HL-60 (cell line): ENCODE data around the gene CORIN.

Experiments used
- POLR2AphosphoS5 ChIP-seq: IDR thresholded peaks from 2 replicates; pipeline ENCODE4 v1.6.1; 2012; ENCODE audit warnings: low read depth
- REST ChIP-seq: IDR thresholded peaks from 2 replicates; pipeline ENCODE4 v1.6.1; 2012; ENCODE audit warnings: low read depth; ENCODE audit not compliant: insufficient replicate concordance
- TF ChIP-seq, protein P1 (sequence below): IDR thresholded peaks from one replicate; pipeline ENCODE4 v1.5.1; 2011; ENCODE audit warnings: low read length, control low read depth, inconsistent platforms; ENCODE audit not compliant: insufficient read depth

DNA sequence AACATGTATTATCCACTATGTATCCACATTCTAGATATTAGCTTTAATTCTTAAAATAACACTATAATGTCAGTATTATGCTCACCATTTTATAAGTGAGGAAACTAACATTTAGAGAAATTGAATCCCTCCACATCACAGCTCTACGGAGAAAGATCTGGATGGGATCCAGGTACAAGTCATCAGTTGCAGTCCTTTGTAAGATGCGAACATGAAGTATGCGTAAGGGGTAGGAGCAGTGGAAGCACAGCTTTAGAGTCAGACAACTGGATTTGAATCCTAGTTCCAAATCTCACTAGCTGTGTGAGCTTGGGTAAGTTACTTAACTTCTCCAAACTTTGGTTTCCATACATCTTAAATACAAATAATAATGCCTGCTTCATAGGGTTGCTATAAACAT, 190.3 kb downstream of the CORIN start:
- TF ChIP-seq, protein P1, sequence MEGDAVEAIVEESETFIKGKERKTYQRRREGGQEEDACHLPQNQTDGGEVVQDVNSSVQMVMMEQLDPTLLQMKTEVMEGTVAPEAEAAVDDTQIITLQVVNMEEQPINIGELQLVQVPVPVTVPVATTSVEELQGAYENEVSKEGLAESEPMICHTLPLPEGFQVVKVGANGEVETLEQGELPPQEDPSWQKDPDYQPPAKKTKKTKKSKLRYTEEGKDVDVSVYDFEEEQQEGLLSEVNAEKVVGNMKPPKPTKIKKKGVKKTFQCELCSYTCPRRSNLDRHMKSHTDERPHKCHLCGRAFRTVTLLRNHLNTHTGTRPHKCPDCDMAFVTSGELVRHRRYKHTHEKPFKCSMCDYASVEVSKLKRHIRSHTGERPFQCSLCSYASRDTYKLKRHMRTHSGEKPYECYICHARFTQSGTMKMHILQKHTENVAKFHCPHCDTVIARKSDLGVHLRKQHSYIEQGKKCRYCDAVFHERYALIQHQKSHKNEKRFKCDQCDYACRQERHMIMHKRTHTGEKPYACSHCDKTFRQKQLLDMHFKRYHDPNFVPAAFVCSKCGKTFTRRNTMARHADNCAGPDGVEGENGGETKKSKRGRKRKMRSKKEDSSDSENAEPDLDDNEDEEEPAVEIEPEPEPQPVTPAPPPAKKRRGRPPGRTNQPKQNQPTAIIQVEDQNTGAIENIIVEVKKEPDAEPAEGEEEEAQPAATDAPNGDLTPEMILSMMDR, result no peak
- TF ChIP-seq REST (no peak), POLR2AphosphoS5 (no peak)
